Fibroblast of the aortic adventitia (primary cell): ENCODE results near the gene SPACA7. TPM values are rescaled to one million over a fixed set of nuclear protein-coding genes. Genes with fewer than 3 reads are reported as not detected.

ENCODE experiments used
- DNase-seq: peaks from one replicate; pipeline ENCODE4 v3.0.0-alpha.2; 2010; ENCODE audit warnings: low read depth
- H3K4me3 ChIP-seq: 2 replicates; pipeline ENCODE4 v1.5.1; 2011; ENCODE audit warnings: low read depth, mild to moderate bottlenecking, control low read depth, low read length, moderate library complexity
- CTCF ChIP-seq: IDR thresholded peaks from 2 replicates; pipeline ENCODE4 v1.5.1; 2011; ENCODE audit warnings: mild to moderate bottlenecking, low read length, control low read depth, inconsistent platforms; ENCODE audit not compliant: insufficient read depth
- total RNA-seq: library from RNA; depleted of rRNA; stranded (reverse); fragments of >200 nt; gene quantifications from 2 replicates; pipeline ENCODE4 v1.2.3, GENCODE V29; 2012; ENCODE audit warnings: low replicate concordance

Gene SPACA7
- total RNA-seq, 1 donor = not detected

DNA sequence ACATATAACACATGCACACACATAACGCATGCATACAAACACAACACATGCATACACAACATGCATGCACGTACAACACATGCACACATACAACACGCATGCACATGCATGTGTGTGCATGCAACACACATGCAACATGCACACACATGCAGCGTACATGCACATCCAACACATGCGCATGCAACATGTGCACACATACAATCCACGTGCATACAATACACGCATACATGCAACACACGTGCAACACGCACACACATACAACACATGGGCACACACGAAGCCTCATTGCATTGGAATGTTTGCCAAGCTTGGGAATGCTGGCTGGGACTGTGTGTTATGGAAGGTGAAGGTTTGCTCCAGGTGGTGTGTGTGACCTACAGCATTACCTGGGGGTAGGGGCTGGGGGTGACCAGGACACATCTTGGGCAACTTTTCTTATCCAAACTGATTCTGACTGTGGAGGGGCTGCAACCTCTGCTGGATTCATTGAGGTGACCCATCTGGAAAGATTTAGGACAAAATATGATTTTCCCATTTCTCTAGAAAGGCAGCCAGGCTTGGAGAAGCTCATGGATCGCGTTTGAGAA lies 58.9 kb downstream of the SPACA7 start:
- no peak for DNase-seq
- TF ChIP-seq CTCF = no peak
- no peak overlapping the region for H3K4me3 ChIP-seq

DNA sequence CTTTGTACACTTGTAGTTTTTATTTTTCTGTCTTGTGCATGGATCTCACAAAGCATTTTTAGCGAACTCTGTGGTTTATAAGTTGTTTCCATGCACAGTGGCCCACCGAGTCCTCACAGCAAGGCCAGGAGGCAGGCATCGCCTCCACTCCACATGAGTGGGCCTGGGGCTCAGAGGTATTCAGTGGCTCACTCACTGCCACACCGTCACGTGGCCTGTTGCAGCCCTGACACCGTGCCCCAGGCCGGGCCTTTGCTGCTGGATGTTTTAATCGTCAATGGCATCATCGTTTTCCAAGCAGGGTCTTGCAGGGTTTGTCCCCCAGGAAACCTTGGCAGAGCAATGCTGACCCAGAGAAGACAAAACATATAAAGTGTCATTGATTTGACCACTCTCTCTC lies 59.8 kb downstream of the SPACA7 start:
- DNase-seq = no peak

GRCh38 chr13:112438094-112438493 lies 61.9 kb downstream of the SPACA7 start:
- no peak overlapping the region for H3K4me3 ChIP-seq
- TF ChIP-seq CTCF = no peak
- DNase-seq = no peak

More for the DNA sequence above, 59.8 kb downstream of the SPACA7 start:
- no peak for TF ChIP-seq CTCF
- no peak overlapping the region for H3K4me3 ChIP-seq

- DNase-seq = no peak
- TF ChIP-seq CTCF = no peak
- no peak overlapping the region for H3K4me3 ChIP-seq
Observed at GRCh38 chr13:112438515-112438914, 62.4 kb downstream of the SPACA7 start.

DNA sequence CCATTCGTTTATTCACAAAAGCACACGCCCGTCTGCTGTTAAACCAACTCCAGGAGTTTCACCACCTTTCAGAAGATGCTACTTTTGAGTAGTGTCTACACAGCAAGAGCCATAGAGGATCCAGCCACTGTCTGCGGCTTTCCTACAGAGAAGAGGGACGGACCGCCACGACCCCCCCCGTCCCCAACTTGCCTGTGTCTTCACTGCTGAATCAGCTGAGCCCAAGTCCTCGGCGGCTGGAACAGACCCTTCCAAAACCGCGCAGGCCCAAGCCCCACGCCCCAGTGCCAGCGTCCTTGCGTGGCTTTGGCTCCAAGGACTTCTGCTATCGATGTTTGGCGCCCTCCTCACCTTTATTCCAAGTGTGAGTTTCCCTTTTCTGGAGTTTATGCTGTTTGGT lies 65.1 kb downstream of the SPACA7 start:
- no peak overlapping the region for H3K4me3 ChIP-seq
- TF ChIP-seq CTCF = no peak
- no peak for DNase-seq

DNA sequence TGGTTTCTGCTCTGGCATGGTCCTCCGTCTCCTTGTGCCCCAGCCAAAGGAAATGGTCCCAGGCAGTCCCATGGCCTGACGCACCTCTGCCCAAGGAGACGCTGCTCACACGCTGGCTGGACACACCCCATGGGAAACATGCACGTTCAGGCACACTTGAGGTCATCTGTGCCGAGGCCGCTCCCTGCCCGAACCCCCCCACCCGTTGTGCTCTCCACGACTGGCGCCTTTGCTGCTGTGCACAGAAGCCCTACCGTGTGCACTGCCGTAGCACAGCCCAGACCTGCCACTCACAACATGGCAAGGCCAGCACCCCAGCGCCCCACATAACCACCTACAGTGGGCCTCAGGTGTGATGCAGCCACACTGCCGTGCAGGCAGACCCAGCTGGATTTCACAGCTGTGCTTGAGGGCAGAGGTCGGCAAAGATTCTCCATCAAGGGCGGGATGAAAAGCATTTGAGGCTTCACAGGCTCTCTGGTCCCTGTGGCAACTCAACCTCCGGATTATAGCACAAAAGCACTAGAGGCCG lies 65.7 kb downstream of the SPACA7 start:
- no peak overlapping the region for H3K4me3 ChIP-seq
- no peak for TF ChIP-seq CTCF
- no peak for DNase-seq
